SU-DHL-6 (cell line): ENCODE measurements around the gene LPAR5.

ENCODE experiments used
- CTCF ChIP-seq: fragments of 200-600 bp; sonication (generic); IDR thresholded peaks from one replicate; pipeline ENCODE4 v1.5.1; 2017; ENCODE audit warnings: antibody characterized with exemption, mild to moderate bottlenecking, low read length, moderate library complexity; ENCODE audit not compliant: insufficient read depth, poor library complexity, severe bottlenecking
- EZH2phosphoT487 ChIP-seq: fragments of 200-600 bp; sonication (generic), shearing (Covaris generic); conservative IDR thresholded peaks from 2 replicates; pipeline ENCODE4 v1.6.1; 2018; ENCODE audit warnings: mild to moderate bottlenecking, antibody characterized with exemption, low read length, moderate library complexity, mixed read lengths

- TF ChIP-seq CTCF (no peak), EZH2phosphoT487 (no peak)
These were observed 30.5 kb upstream of the LPAR5 start for GRCh38 chr12:6666211-6666610.
